ENCODE data around the gene CNTNAP2. TPM values are rescaled to one million over a fixed set of nuclear protein-coding genes. Genes with fewer than 3 reads are reported as not detected.

CNTNAP2 gene
- total and polyA plus RNA-seq, 8 donors: 0.94 to 42.5 (median 38.6) TPM

DNA sequence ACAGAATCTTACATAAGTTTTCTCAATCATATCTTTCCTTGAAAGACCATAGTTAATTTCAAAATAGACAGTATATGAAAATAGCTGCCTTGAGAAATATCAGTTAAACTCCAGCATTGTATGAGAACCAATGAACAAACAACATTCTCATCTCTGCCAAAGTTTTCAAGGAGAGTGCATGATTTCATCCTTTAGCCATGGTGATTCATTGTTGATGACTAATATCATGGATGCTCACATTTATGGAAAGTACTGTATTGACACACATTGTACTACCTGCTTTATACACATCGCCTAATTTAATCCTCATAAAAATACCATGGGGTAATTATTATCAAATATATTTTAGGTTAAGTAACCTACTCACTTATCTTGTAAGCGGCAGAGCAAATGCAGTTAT is 250.3 kb downstream of the CNTNAP2 start:
- DNase-seq (no peak), ATAC-seq (no peak)
- Histone ChIP-seq H3K9me3 (peaks cover 0 to 7% of the 10 kb centered on the region in 2 donors), H3K27ac (no peak overlapping the region), H3K27me3 (no peaks in the 10 kb centered on the region), H3K36me3 (no peaks in the 10 kb centered on the region), H3K4me1 (no peaks in the 10 kb centered on the region), H3K4me3 (no peak overlapping the region)
- intact Hi-C loops (cut with DNase I): no loop called here
- TF ChIP-seq, protein P1, sequence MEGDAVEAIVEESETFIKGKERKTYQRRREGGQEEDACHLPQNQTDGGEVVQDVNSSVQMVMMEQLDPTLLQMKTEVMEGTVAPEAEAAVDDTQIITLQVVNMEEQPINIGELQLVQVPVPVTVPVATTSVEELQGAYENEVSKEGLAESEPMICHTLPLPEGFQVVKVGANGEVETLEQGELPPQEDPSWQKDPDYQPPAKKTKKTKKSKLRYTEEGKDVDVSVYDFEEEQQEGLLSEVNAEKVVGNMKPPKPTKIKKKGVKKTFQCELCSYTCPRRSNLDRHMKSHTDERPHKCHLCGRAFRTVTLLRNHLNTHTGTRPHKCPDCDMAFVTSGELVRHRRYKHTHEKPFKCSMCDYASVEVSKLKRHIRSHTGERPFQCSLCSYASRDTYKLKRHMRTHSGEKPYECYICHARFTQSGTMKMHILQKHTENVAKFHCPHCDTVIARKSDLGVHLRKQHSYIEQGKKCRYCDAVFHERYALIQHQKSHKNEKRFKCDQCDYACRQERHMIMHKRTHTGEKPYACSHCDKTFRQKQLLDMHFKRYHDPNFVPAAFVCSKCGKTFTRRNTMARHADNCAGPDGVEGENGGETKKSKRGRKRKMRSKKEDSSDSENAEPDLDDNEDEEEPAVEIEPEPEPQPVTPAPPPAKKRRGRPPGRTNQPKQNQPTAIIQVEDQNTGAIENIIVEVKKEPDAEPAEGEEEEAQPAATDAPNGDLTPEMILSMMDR (IDR thresholded peaks at IDR 0.05): no peak

DNA sequence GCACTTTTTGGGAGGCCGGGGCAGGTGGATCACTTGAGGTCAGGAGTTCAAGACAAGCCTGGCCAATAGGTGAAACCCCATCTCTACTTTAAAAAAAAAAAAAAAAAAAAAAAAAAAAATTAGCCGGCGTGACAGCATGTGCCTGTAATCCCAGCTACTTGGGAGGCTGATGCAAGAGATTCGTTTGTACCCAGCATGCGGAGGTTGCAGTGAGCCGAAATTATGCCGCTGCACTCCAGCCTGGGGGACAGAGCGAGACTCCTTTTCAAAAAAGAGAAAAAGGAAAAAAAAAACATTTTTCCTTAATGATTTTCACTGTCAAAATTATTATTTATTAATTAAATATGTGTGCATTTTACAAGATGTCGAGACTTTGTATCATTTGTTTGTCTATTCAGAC is 253.6 kb downstream of the CNTNAP2 start:
- peaks cover 0 to 5% of the 10 kb centered on the region in 2 donors for H3K9me3 ChIP-seq
- no peak overlapping the region for H3K4me3 ChIP-seq
- intact Hi-C loops (cut with DNase I): no loop called here
- no peaks in the 10 kb centered on the region for H3K27me3 ChIP-seq
- TF ChIP-seq, protein P1 (IDR thresholded peaks at IDR 0.05): no peak
- no peaks in the 10 kb centered on the region for H3K36me3 ChIP-seq
- DNase-seq (no peak), ATAC-seq (no peak)
- H3K27ac ChIP-seq: no peak overlapping the region
- H3K4me1 ChIP-seq: no peaks in the 10 kb centered on the region

DNA sequence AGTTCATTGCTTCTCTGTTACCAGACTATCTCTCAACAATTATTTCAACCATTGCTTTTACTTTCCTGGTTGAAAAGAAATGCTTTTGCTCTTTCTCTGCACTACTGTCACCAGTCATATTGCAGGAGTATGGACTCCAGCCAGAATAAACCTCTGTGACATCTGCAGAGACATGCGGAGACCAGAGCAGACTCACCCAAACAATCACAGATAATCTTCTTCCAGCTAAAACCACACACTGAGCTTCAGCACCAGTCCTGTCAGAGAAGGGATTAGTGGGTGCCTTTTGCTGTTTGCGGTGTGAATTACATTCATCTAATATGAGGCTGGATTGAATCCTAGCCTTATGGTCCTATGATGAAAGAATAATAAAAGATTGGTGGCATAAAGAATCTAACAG is 258.6 kb downstream of the CNTNAP2 start:
- Histone ChIP-seq H3K36me3 (no peaks in the 10 kb centered on the region), H3K4me1 (no peaks in the 10 kb centered on the region), H3K27ac (no peak overlapping the region), H3K4me3 (no peak overlapping the region), H3K9me3 (peaks cover 0 to 10% of the 10 kb centered on the region in 2 donors), H3K27me3 (no peaks in the 10 kb centered on the region)
- DNase-seq: peak in 1 of 4 donors; percentile 9
- TF ChIP-seq, protein P1 (IDR thresholded peaks at IDR 0.05): no peak
- intact Hi-C loops (cut with DNase I): no loop called here
- ATAC-seq: no peak

DNA sequence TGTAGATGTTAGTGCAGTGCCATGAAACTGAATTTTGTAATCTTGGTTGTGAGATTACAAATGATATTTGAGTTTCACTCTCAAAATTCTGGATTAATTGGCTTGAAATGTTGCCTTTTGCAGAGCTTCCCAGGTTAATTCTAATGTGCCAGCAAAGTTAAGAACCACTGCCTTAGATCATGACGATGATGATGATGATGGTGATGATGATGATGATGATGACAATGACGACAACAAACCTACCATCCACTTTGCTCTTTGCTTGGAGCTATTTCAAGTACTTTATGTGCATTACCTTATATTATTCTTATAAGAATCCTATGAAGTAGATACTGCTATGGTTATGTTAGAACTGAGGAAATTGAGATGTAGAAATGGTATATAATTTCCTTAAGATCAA is 261.6 kb downstream of the CNTNAP2 start:
- Histone ChIP-seq H3K36me3 (no peaks in the 10 kb centered on the region), H3K9me3 (peaks cover 0 to 9% of the 10 kb centered on the region in 2 donors), H3K4me1 (no peaks in the 10 kb centered on the region), H3K27ac (no peak overlapping the region), H3K4me3 (no peak overlapping the region), H3K27me3 (no peaks in the 10 kb centered on the region)
- intact Hi-C loops (cut with DNase I): no loop called here
- no peak for ATAC-seq
- TF ChIP-seq, protein P1 (IDR thresholded peaks at IDR 0.05): no peak
- DNase-seq: no peak

DNA sequence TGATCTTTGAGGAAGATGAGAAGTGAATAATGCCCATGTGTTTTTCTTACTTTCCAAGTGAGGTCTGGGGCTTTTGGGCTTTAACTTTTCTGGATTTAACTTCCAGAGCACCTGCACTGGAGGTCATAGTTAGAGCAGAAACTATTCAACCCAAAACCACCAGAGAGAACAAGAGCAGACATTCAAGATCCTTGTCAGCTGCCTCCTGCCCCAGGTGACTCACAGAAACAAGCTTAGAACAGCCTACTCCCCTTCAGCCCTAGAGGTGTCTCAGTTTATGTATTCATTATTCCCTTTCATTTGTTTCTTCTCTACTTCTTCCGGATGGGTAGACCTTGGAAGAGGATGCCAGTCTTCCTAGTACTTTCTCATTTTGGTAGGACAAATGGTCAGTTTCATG is 270.5 kb downstream of the CNTNAP2 start:
- DNase-seq (no peak), ATAC-seq (no peak)
- Histone ChIP-seq H3K4me1 (no peaks in the 10 kb centered on the region), H3K27ac (no peak overlapping the region), H3K9me3 (no peaks in the 10 kb centered on the region), H3K27me3 (no peaks in the 10 kb centered on the region), H3K4me3 (no peak overlapping the region), H3K36me3 (no peaks in the 10 kb centered on the region)
- TF ChIP-seq, protein P1 (IDR thresholded peaks at IDR 0.05): no peak
- intact Hi-C loops (cut with DNase I): no loop called here

Data from left lung (tissue), 10 donors.